Breast epithelium (tissue), 3 donors: ENCODE data around the gene RUSC2.

Source experiments
- POLR2A ChIP-seq: fragments of 450-650 bp; IDR thresholded peaks from one replicate; pipeline ENCODE4 v1.6.1; 2016; ENCODE audit warnings: antibody characterized with exemption, mild to moderate bottlenecking, moderate library complexity
- POLR2AphosphoS5 ChIP-seq, 3 donors: sonication (generic); formaldehyde crosslinking; IDR thresholded peaks; one replicate each; pipeline ENCODE4 v1.6.1; 2017; ENCODE audit warnings: antibody characterized with exemption in 3 of 3
- TF ChIP-seq, protein P1 (sequence below), 3 donors: fragments of 450-650 bp; IDR thresholded peaks; one replicate each; pipeline ENCODE4 v1.5.1; 2016 to 2017; ENCODE audit warnings: antibody characterized with exemption in 3 of 3, mild to moderate bottlenecking in 3 of 3, moderate library complexity in 3 of 3

GRCh38 chr9:35453786-35454185, 36.1 kb upstream of the RUSC2 start:
- TF ChIP-seq, protein P1, sequence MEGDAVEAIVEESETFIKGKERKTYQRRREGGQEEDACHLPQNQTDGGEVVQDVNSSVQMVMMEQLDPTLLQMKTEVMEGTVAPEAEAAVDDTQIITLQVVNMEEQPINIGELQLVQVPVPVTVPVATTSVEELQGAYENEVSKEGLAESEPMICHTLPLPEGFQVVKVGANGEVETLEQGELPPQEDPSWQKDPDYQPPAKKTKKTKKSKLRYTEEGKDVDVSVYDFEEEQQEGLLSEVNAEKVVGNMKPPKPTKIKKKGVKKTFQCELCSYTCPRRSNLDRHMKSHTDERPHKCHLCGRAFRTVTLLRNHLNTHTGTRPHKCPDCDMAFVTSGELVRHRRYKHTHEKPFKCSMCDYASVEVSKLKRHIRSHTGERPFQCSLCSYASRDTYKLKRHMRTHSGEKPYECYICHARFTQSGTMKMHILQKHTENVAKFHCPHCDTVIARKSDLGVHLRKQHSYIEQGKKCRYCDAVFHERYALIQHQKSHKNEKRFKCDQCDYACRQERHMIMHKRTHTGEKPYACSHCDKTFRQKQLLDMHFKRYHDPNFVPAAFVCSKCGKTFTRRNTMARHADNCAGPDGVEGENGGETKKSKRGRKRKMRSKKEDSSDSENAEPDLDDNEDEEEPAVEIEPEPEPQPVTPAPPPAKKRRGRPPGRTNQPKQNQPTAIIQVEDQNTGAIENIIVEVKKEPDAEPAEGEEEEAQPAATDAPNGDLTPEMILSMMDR (IDR thresholded peaks at IDR 0.05): no peak
- TF ChIP-seq POLR2A: no peak
- no peak for TF ChIP-seq POLR2AphosphoS5 (IDR thresholded peaks at IDR 0.05)
